Dendritic cell treated with granulocyte-macrophage colony-stimulating factor and Interleukin-4, amounts not matched to agents 40 ng/mL and 50 ng/mL, for 4 days (primary cell): ENCODE measurements around the gene ALCAM.

ENCODE experiments used
- H3K27ac Mint-ChIP-seq: one replicate; pipeline ENCODE4 v1.8.0; 2022; ENCODE audit warnings: mild to moderate bottlenecking, mixed read lengths
- H3K27me3 Mint-ChIP-seq: one replicate; pipeline ENCODE4 v1.8.0; 2022; ENCODE audit warnings: mild to moderate bottlenecking, mixed read lengths
- H3K36me3 Mint-ChIP-seq: one replicate; pipeline ENCODE4 v1.8.0; 2022; ENCODE audit warnings: low read depth, mixed read lengths
- H3K4me1 Mint-ChIP-seq: one replicate; pipeline ENCODE4 v1.8.0; 2022; ENCODE audit warnings: low read depth, mixed read lengths
- H3K4me3 Mint-ChIP-seq: one replicate; pipeline ENCODE4 v1.8.0; 2022; ENCODE audit warnings: mild to moderate bottlenecking, moderate library complexity, mixed read lengths
- H3K9me3 Mint-ChIP-seq: one replicate; pipeline ENCODE4 v1.8.0; 2022; ENCODE audit warnings: mixed read lengths
- intact Hi-C: fragments of 100-400 bp; cut with micrococcal nuclease; formaldehyde crosslinking; loops from one replicate; pipeline ENCODE4 v1.15.0; 2022

Gene ALCAM

GRCh38 chr3:105348307-105348706 is 18.4 kb upstream of the ALCAM start:
- H3K27me3 Mint-ChIP-seq = no peaks in the 10 kb centered on the region
- H3K4me1 Mint-ChIP-seq = peaks cover 38% of the 10 kb centered on the region
- H3K4me3 Mint-ChIP-seq = no peak overlapping the region
- intact Hi-C loops = no loop called here
- no peaks in the 10 kb centered on the region for H3K36me3 Mint-ChIP-seq
- no peaks in the 10 kb centered on the region for H3K9me3 Mint-ChIP-seq
- no peak overlapping the region for H3K27ac Mint-ChIP-seq

GRCh38 chr3:105349684-105350387 is 16.9 kb upstream of the ALCAM start:
- H3K27me3 Mint-ChIP-seq = peaks cover 5% of the 10 kb centered on the region
- no peak overlapping the region for H3K27ac Mint-ChIP-seq
- H3K9me3 Mint-ChIP-seq = no peaks in the 10 kb centered on the region
- intact Hi-C loops = loop anchor here (5.0 kb wide), 2 partner anchors 33 to 208 kb away; no protein-coding TSS in a partner anchor
- H3K4me1 Mint-ChIP-seq = peaks cover 54% of the 10 kb centered on the region
- no peak overlapping the region for H3K4me3 Mint-ChIP-seq
- H3K36me3 Mint-ChIP-seq = no peaks in the 10 kb centered on the region

GRCh38 chr3:105351821-105352220 is 14.9 kb upstream of the ALCAM start:
- Mint-ChIP-seq H3K4me1 (peaks cover 71% of the 10 kb centered on the region), H3K27ac (no peak overlapping the region), H3K27me3 (peaks cover 5% of the 10 kb centered on the region), H3K9me3 (no peaks in the 10 kb centered on the region), H3K36me3 (no peaks in the 10 kb centered on the region), H3K4me3 (no peak overlapping the region)
- intact Hi-C loops = loop anchor here (5.0 kb wide), 2 partner anchors 35 to 210 kb away; no protein-coding TSS in a partner anchor

GRCh38 chr3:105352976-105353375 is 13.7 kb upstream of the ALCAM start:
- Mint-ChIP-seq H3K9me3 (no peaks in the 10 kb centered on the region), H3K4me1 (peaks cover 72% of the 10 kb centered on the region), H3K27ac (no peak overlapping the region), H3K36me3 (no peaks in the 10 kb centered on the region), H3K4me3 (no peak overlapping the region), H3K27me3 (peaks cover 5% of the 10 kb centered on the region)
- intact Hi-C loops = loop anchor here (5.0 kb wide), 2 partner anchors 36 to 211 kb away; no protein-coding TSS in a partner anchor

GRCh38 chr3:105353485-105354161 is 13.1 kb upstream of the ALCAM start:
- H3K4me3 Mint-ChIP-seq = peak overlapping the region; percentile 83
- H3K27ac Mint-ChIP-seq = peak overlapping the region; percentile 83
- H3K9me3 Mint-ChIP-seq = no peaks in the 10 kb centered on the region
- H3K36me3 Mint-ChIP-seq = no peaks in the 10 kb centered on the region
- peaks cover 5% of the 10 kb centered on the region for H3K27me3 Mint-ChIP-seq
- peaks cover 71% of the 10 kb centered on the region for H3K4me1 Mint-ChIP-seq
- intact Hi-C loops = loop anchor here (5.0 kb wide), 2 partner anchors 36 to 211 kb away; no protein-coding TSS in a partner anchor

- H3K4me3 Mint-ChIP-seq = peak overlapping the region; percentile 83
- intact Hi-C loops = loop anchor here (5.0 kb wide), 2 partner anchors 37 to 212 kb away; no protein-coding TSS in a partner anchor
- peaks cover 5% of the 10 kb centered on the region for H3K27me3 Mint-ChIP-seq
- no peaks in the 10 kb centered on the region for H3K9me3 Mint-ChIP-seq
- no peaks in the 10 kb centered on the region for H3K36me3 Mint-ChIP-seq
- peak overlapping the region; percentile 83 for H3K27ac Mint-ChIP-seq
- H3K4me1 Mint-ChIP-seq = peaks cover 77% of the 10 kb centered on the region
Observed at GRCh38 chr3:105354429-105354828, 12.3 kb upstream of the ALCAM start.

GRCh38 chr3:105355408-105356061 is 11.2 kb upstream of the ALCAM start:
- intact Hi-C loops = no loop called here
- H3K4me1 Mint-ChIP-seq = peaks cover 73% of the 10 kb centered on the region
- H3K27me3 Mint-ChIP-seq = peaks cover 5% of the 10 kb centered on the region
- H3K9me3 Mint-ChIP-seq = no peaks in the 10 kb centered on the region
- H3K4me3 Mint-ChIP-seq = no peak overlapping the region
- H3K36me3 Mint-ChIP-seq = no peaks in the 10 kb centered on the region
- H3K27ac Mint-ChIP-seq = peak overlapping the region; percentile 52

GRCh38 chr3:105356396-105356795 is 10.3 kb upstream of the ALCAM start:
- H3K4me3 Mint-ChIP-seq = no peak overlapping the region
- H3K36me3 Mint-ChIP-seq = no peaks in the 10 kb centered on the region
- intact Hi-C loops = no loop called here
- no peaks in the 10 kb centered on the region for H3K9me3 Mint-ChIP-seq
- H3K27ac Mint-ChIP-seq = no peak overlapping the region
- peaks cover 5% of the 10 kb centered on the region for H3K27me3 Mint-ChIP-seq
- H3K4me1 Mint-ChIP-seq = peaks cover 69% of the 10 kb centered on the region

GRCh38 chr3:105356988-105357387 is 9.7 kb upstream of the ALCAM start:
- Mint-ChIP-seq H3K9me3 (no peaks in the 10 kb centered on the region), H3K27me3 (peaks cover 5% of the 10 kb centered on the region), H3K4me1 (peaks cover 65% of the 10 kb centered on the region)

GRCh38 chr3:105359098-105359762 is 7.5 kb upstream of the ALCAM start:
- Mint-ChIP-seq H3K9me3 (no peaks in the 10 kb centered on the region), H3K27ac (no peak overlapping the region), H3K4me1 (peaks cover 44% of the 10 kb centered on the region), H3K4me3 (no peak overlapping the region), H3K27me3 (peaks cover under 1% of the 10 kb centered on the region), H3K36me3 (no peaks in the 10 kb centered on the region)
- intact Hi-C loops = no loop called here

More at GRCh38 chr3:105356988-105357387, 9.7 kb upstream of the ALCAM start:
- H3K36me3 Mint-ChIP-seq = no peaks in the 10 kb centered on the region
- intact Hi-C loops = no loop called here
- no peak overlapping the region for H3K4me3 Mint-ChIP-seq
- no peak overlapping the region for H3K27ac Mint-ChIP-seq

GRCh38 chr3:105360003-105360402 is 6.7 kb upstream of the ALCAM start:
- intact Hi-C loops = loop anchor here (10.0 kb wide), 2 partner anchors 735 to 765 kb away; no protein-coding TSS in a partner anchor
- H3K9me3 Mint-ChIP-seq = no peaks in the 10 kb centered on the region
- H3K27ac Mint-ChIP-seq = no peak overlapping the region
- H3K36me3 Mint-ChIP-seq = no peaks in the 10 kb centered on the region
- peaks cover 40% of the 10 kb centered on the region for H3K4me1 Mint-ChIP-seq
- H3K27me3 Mint-ChIP-seq = no peaks in the 10 kb centered on the region
- no peak overlapping the region for H3K4me3 Mint-ChIP-seq

- Mint-ChIP-seq H3K9me3 (no peaks in the 10 kb centered on the region), H3K4me3 (no peak overlapping the region), H3K36me3 (peaks cover 10% of the 10 kb centered on the region), H3K27me3 (no peaks in the 10 kb centered on the region), H3K4me1 (peaks cover 42% of the 10 kb centered on the region), H3K27ac (no peak overlapping the region)
- intact Hi-C loops = loop anchor here (10.0 kb wide), 2 partner anchors 737 to 767 kb away; no protein-coding TSS in a partner anchor
Observed at GRCh38 chr3:105362021-105362665, 4.6 kb upstream of the ALCAM start.

GRCh38 chr3:105364128-105364527 is 2.6 kb upstream of the ALCAM start:
- Mint-ChIP-seq H3K4me3 (no peak overlapping the region), H3K27ac (no peak overlapping the region), H3K27me3 (no peaks in the 10 kb centered on the region), H3K9me3 (no peaks in the 10 kb centered on the region), H3K4me1 (peaks cover 55% of the 10 kb centered on the region), H3K36me3 (peaks cover 26% of the 10 kb centered on the region)
- intact Hi-C loops = loop anchor here (10.0 kb wide), 2 partner anchors 739 to 769 kb away; no protein-coding TSS in a partner anchor
